Measurements from ENCODE around the gene SLC25A48.

- TF ChIP-seq ZFP3 (tag by site-specific recombination; IDR thresholded peaks at IDR 0.05; ENCODE audit: low read depth) (no peak), CTCF (tag by site-specific recombination; IDR thresholded peaks at IDR 0.05) (no peak), AEBP2 (tag by site-specific recombination; IDR thresholded peaks at IDR 0.05; ENCODE audit: borderline replicate concordance) (no peak), PRDM10 (tag by site-specific recombination; IDR thresholded peaks at IDR 0.05) (no peak), ZNF626 (tag by site-specific recombination; IDR thresholded peaks at IDR 0.05) (no peak), ZNF549 (tag by site-specific recombination; IDR thresholded peaks at IDR 0.05) (no peak)
Measured at GRCh38 chr5:135847976-135848375, 13.5 kb downstream of the SLC25A48 start.

Measured in HEK293 (cell line).